IMR-90 (cell line): ENCODE measurements around the gene KATNIP. TPM values are rescaled to one million over a fixed set of nuclear protein-coding genes. Genes with fewer than 3 reads are reported as not detected.
A peak's percentile ranks its signal among the peaks of the same experiment; 100 is the strongest.

Experiments
- ATAC-seq: fragments of 200-7000 bp; cut with Tn5 transposase; 2 replicates; pipeline ENCODE4 v1.9.1; 2020; ENCODE audit warnings: low read depth, mild to moderate bottlenecking, moderate library complexity
- BruUV-seq: library from RNA; stranded (reverse); fragments of 400-500 nt; replicated peaks from 2 replicates; lab custom pipeline; 2021; lab: Mats Ljungman, UMichigan
- CTCF ChIA-PET: fragments of 300-600 bp; formaldehyde crosslinking; extraction: SDS; loops from one replicate; lab custom pipeline; 2021; ENCODE audit warnings: antibody characterized with exemption; lab: Yijun Ruan, JAX
- POLR2A ChIA-PET: fragments of 300-600 bp; sonication (Branson Sonifier 250); formaldehyde crosslinking; loops from one replicate; lab custom pipeline; 2022; ENCODE audit warnings: antibody characterized with exemption; ENCODE audit not compliant: unreplicated experiment; lab: Charles Lee
- DNase-seq: peaks from one replicate; pipeline ENCODE4 v3.0.0; 2013
- H2AFZ ChIP-seq: replicated peaks from 2 replicates; pipeline ENCODE3; 2013; ENCODE audit warnings: low read length, mild to moderate bottlenecking; ENCODE audit not compliant: poor library complexity
- H2AK5ac ChIP-seq: 2 replicates; pipeline ENCODE4 v1.6.1; 2013; ENCODE audit warnings: low read depth, low read length, inconsistent platforms
- H2AK9ac ChIP-seq: replicated peaks from 2 replicates; pipeline ENCODE3; 2013; ENCODE audit warnings: mild to moderate bottlenecking, low read depth, low read length, moderate library complexity; ENCODE audit not compliant: poor library complexity
- H2BK120ac ChIP-seq: 2 replicates; pipeline ENCODE4 v1.6.1; 2013; ENCODE audit warnings: low read depth, low read length, inconsistent platforms
- H2BK15ac ChIP-seq: 3 replicates; pipeline ENCODE4 v1.6.1; 2013; ENCODE audit warnings: low read depth, low read length, inconsistent platforms
- H2BK20ac ChIP-seq: 2 replicates; pipeline ENCODE4 v1.6.1; 2013; ENCODE audit warnings: low read depth, mild to moderate bottlenecking, inconsistent platforms, low read length, moderate library complexity
- H2BK5ac ChIP-seq: 2 replicates; pipeline ENCODE4 v1.6.1; 2013; ENCODE audit warnings: mild to moderate bottlenecking, low read depth, low read length, inconsistent platforms; ENCODE audit not compliant: poor library complexity, severe bottlenecking
- H3K14ac ChIP-seq: replicated peaks from 2 replicates; pipeline ENCODE4 v1.6.1; 2013; ENCODE audit warnings: low read depth, low read length, inconsistent platforms
- H3K18ac ChIP-seq: 2 replicates; pipeline ENCODE4 v1.6.1; 2013; ENCODE audit warnings: low read depth, low read length, control low read depth
- H3K23ac ChIP-seq: 2 replicates; pipeline ENCODE4 v1.6.1; 2013; ENCODE audit warnings: low read depth, low read length, inconsistent platforms
- H3K27ac ChIP-seq: 2 replicates; pipeline ENCODE4 v1.5.1; 2013; ENCODE audit warnings: mild to moderate bottlenecking, control low read depth, low read length; ENCODE audit not compliant: insufficient read depth
- H3K27me3 ChIP-seq: 2 replicates; pipeline ENCODE4 v1.6.1; 2013; ENCODE audit warnings: low read length; ENCODE audit not compliant: control insufficient read depth, insufficient read depth
- H3K36me3 ChIP-seq: 2 replicates; pipeline ENCODE4 v1.6.1; 2013; ENCODE audit warnings: low read length, mixed read lengths; ENCODE audit not compliant: control insufficient read depth, insufficient read depth
- H3K4ac ChIP-seq: 2 replicates; pipeline ENCODE4 v1.6.1; 2013; ENCODE audit warnings: low read depth, low read length, inconsistent platforms
- H3K4me1 ChIP-seq: 2 replicates; pipeline ENCODE4 v1.6.1; 2013; ENCODE audit warnings: low read length, mixed read lengths; ENCODE audit not compliant: control insufficient read depth, insufficient read depth
- H3K4me2 ChIP-seq: 2 replicates; pipeline ENCODE4 v1.6.1; 2013; ENCODE audit warnings: low read depth, mild to moderate bottlenecking, control low read depth, low read length, moderate library complexity
- H3K4me3 ChIP-seq: 2 replicates; pipeline ENCODE4 v1.5.1; 2013; ENCODE audit warnings: low read depth, mild to moderate bottlenecking, control low read depth, low read length, moderate library complexity; ENCODE audit not compliant: insufficient read depth
- H3K56ac ChIP-seq: 2 replicates; pipeline ENCODE4 v1.6.1; 2013; ENCODE audit warnings: low read length, inconsistent platforms; ENCODE audit not compliant: insufficient read depth; ENCODE audit errors: extremely low read depth
- H3K79me1 ChIP-seq, 2 experiments: 2 replicates each; pipeline ENCODE4 v1.6.1; 2013; ENCODE audit warnings: low read length in 2 of 2, inconsistent platforms in 1 of 2, low read depth in 1 of 2
- H3K9ac ChIP-seq: 2 replicates; pipeline ENCODE4 v1.6.1; 2013; ENCODE audit warnings: low read depth, low read length, control low read depth
- H3K9me1 ChIP-seq: 2 replicates; pipeline ENCODE4 v1.6.1; 2013; ENCODE audit warnings: low read length, inconsistent platforms; ENCODE audit not compliant: insufficient read depth
- H3K9me3 ChIP-seq: 2 replicates; pipeline ENCODE4 v1.6.1; 2013; ENCODE audit warnings: low read length; ENCODE audit not compliant: control insufficient read depth, insufficient read depth
- H4K20me1 ChIP-seq: 2 replicates; pipeline ENCODE4 v1.6.1; 2013; ENCODE audit warnings: low read length, inconsistent platforms; ENCODE audit not compliant: insufficient read depth
- H4K5ac ChIP-seq: 2 replicates; pipeline ENCODE4 v1.6.1; 2013; ENCODE audit warnings: mild to moderate bottlenecking, low read depth, low read length, control low read depth
- H4K8ac ChIP-seq, 2 experiments: 2 replicates each; pipeline ENCODE4 v1.6.1; 2013; ENCODE audit warnings: low read depth in 2 of 2, low read length in 2 of 2, control low read depth in 1 of 2, inconsistent platforms in 1 of 2
- H4K91ac ChIP-seq: 2 replicates; pipeline ENCODE4 v1.6.1; 2013; ENCODE audit warnings: low read depth, low read length, inconsistent platforms; ENCODE audit not compliant: insufficient read depth
- BHLHE40 ChIP-seq: fragments of 150-350 bp; IDR thresholded peaks from 2 replicates; pipeline ENCODE4 v1.6.1; 2016; ENCODE audit warnings: mild to moderate bottlenecking, low read depth, low read length
- CEBPB ChIP-seq: IDR thresholded peaks from 2 replicates; pipeline ENCODE4 v1.6.1; 2012; ENCODE audit warnings: low read depth, low read length, improper control_type of control experiment
- CHD1 ChIP-seq: IDR thresholded peaks from 2 replicates; pipeline ENCODE4 v1.6.1; 2012; ENCODE audit warnings: low read depth, low read length, improper control_type of control experiment
- CTCF ChIP-seq: conservative IDR thresholded peaks from 2 replicates; pipeline ENCODE4 v1.5.1; 2012; ENCODE audit warnings: mild to moderate bottlenecking, low read depth, low read length, improper control_type of control experiment
- ELK1 ChIP-seq: fragments of 150-350 bp; IDR thresholded peaks from 2 replicates; pipeline ENCODE4 v1.6.1; 2016; ENCODE audit warnings: low read depth, mild to moderate bottlenecking, low read length, moderate library complexity, borderline replicate concordance
- FOS ChIP-seq: fragments of 150-350 bp; IDR thresholded peaks from 2 replicates; pipeline ENCODE4 v1.6.1; 2016; ENCODE audit warnings: low read depth, low read length
- MAFK ChIP-seq: IDR thresholded peaks from 2 replicates; pipeline ENCODE4 v1.6.1; 2012; ENCODE audit warnings: low read depth, low read length, improper control_type of control experiment
- MAZ ChIP-seq: IDR thresholded peaks from 2 replicates; pipeline ENCODE4 v1.6.1; 2012; ENCODE audit warnings: low read depth, mild to moderate bottlenecking, low read length, improper control_type of control experiment, moderate library complexity, borderline replicate concordance
- MXI1 ChIP-seq: IDR thresholded peaks from 2 replicates; pipeline ENCODE4 v1.6.1; 2012; ENCODE audit warnings: low read depth, mild to moderate bottlenecking, low read length, moderate library complexity, borderline replicate concordance
- NFE2L2 ChIP-seq: fragments of 150-350 bp; IDR thresholded peaks from 2 replicates; pipeline ENCODE4 v1.6.1; 2016; ENCODE audit warnings: low read depth, mild to moderate bottlenecking, low read length
- RAD21 ChIP-seq: IDR thresholded peaks from 2 replicates; pipeline ENCODE4 v1.6.1; 2012; ENCODE audit warnings: low read length, improper control_type of control experiment
- RCOR1 ChIP-seq: IDR thresholded peaks from 2 replicates; pipeline ENCODE4 v1.6.1; 2012; ENCODE audit warnings: mild to moderate bottlenecking, low read length, improper control_type of control experiment; ENCODE audit not compliant: insufficient replicate concordance
- RFX5 ChIP-seq: IDR thresholded peaks from 2 replicates; pipeline ENCODE4 v1.8.0; 2012; ENCODE audit warnings: low read depth, mild to moderate bottlenecking, low read length, moderate library complexity
- SMC3 ChIP-seq: fragments of 150-350 bp; IDR thresholded peaks from 2 replicates; pipeline ENCODE4 v1.6.1; 2016; ENCODE audit warnings: low read depth, mild to moderate bottlenecking, antibody characterized with exemption, low read length, moderate library complexity
- USF2 ChIP-seq: fragments of 150-350 bp; IDR thresholded peaks from 2 replicates; pipeline ENCODE4 v1.6.1; 2017; ENCODE audit warnings: mild to moderate bottlenecking, antibody characterized with exemption, low read length, low read depth
- WGBS, 2 experiments: methylation state at CpG; one replicate each; pipeline versions ENCODE4 v1.1.5 to v1.1.7; 2013; ENCODE audit warnings: missing lambda C conversion rate in 2 of 2; ENCODE audit not compliant: insufficient read length in 1 of 2; ENCODE audit errors: extremely low coverage in 2 of 2; 5-methylcytosine and 5-hydroxymethylcytosine counted together
- dilution Hi-C: fragments of 300-500 bp; cut with HindIII; formaldehyde crosslinking; loops from one replicate; pipeline ENCODE4 v1.14.3; 2018; ENCODE audit warnings: low sequenced_read_pairs; ENCODE audit not compliant: unreplicated experiment
- in situ Hi-C: fragments of 300-500 bp; cut with MboI; formaldehyde crosslinking; loops from 3 replicates; pipeline ENCODE4 v1.14.3; 2019; ENCODE audit warnings: low sequenced_read_pairs, inconsistent platforms, mixed read lengths
- intact Hi-C: fragments of 100-400 bp; cut with micrococcal nuclease; formaldehyde crosslinking; loops from 2 replicates; pipeline ENCODE4 v1.10.0; 2022
- polyA plus RNA-seq, 3 experiments: library from polyadenylated mRNA; depleted of rRNA; stranded (reverse); fragments of >200 nt; gene quantifications; 2 replicates each; pipeline ENCODE4 v1.2.3, GENCODE V29; 2012; ENCODE audit warnings: low replicate concordance in 1 of 3
- total RNA-seq: library from RNA; depleted of rRNA; stranded (reverse); fragments of >200 nt; gene quantifications from 2 replicates; pipeline ENCODE4 v1.2.3, GENCODE V29; 2012

The KATNIP gene
- total and polyA plus RNA-seq, 2 of the 4 experiments (the other 2 are of a cell fraction), result 16.7 to 18.6 TPM

- H2BK20ac ChIP-seq, result no peak overlapping the region
- no peak overlapping the region for H2AFZ ChIP-seq
- 82% methylated on average over 5 of the region's 6 CpGs; no CpG with 5 or more reads in 1 of the 2 experiments for WGBS, 2 experiments
- no peak overlapping the region for H3K4ac ChIP-seq
- no peaks in the 10 kb centered on the region for H3K79me1 ChIP-seq
- H3K4me2 ChIP-seq, result no peak overlapping the region
- H3K36me3 ChIP-seq, result peaks cover 6% of the 10 kb centered on the region
- no peak overlapping the region for H3K14ac ChIP-seq
- ChIA-PET POLR2A (no interaction called here), CTCF (no interaction called here)
- no peaks in the 10 kb centered on the region for H3K9me3 ChIP-seq
- no peak overlapping the region for H2AK5ac ChIP-seq
- H3K4me1 ChIP-seq, result peaks cover 5% of the 10 kb centered on the region; the same call in 1 of the 2 replicates
- peak; percentile 18; the same call in 1 of the 2 replicates for ATAC-seq
- peaks cover 11% of the 10 kb centered on the region; the same call in 1 of the 2 replicates for H3K9me1 ChIP-seq
- no peak overlapping the region for H2BK120ac ChIP-seq
- H4K5ac ChIP-seq, result no peak overlapping the region
- H3K56ac ChIP-seq, result no peak overlapping the region
- H3K9ac ChIP-seq, result no peak overlapping the region
- dilution Hi-C loops (no loop called here), in situ Hi-C loops (no loop called here), intact Hi-C loops (no loop called here)
- H3K18ac ChIP-seq, result no peak overlapping the region
- H2BK15ac ChIP-seq, result no peak overlapping the region
- H4K91ac ChIP-seq, result no peak overlapping the region
- no peaks in the 10 kb centered on the region for H3K27me3 ChIP-seq
- H3K27ac ChIP-seq, result no peak overlapping the region
- no peak overlapping the region for H2BK5ac ChIP-seq
- H4K8ac ChIP-seq, result no peak overlapping the region
- H3K4me3 ChIP-seq, result no peak overlapping the region
- peak overlapping the region; percentile 2 for H2AK9ac ChIP-seq
- BruUV-seq, result no TSS peak
- peak; percentile 20 for DNase-seq
- H4K20me1 ChIP-seq, result no peaks in the 10 kb centered on the region
- H3K23ac ChIP-seq, result no peak overlapping the region
- TF ChIP-seq FOS (no peak), RFX5 (no peak), SMC3 (no peak), MAFK (no peak), MAZ (no peak), CHD1 (no peak), ELK1 (no peak), BHLHE40 (no peak), USF2 (no peak), CTCF (no peak), RCOR1 (no peak), NFE2L2 (no peak), MXI1 (no peak), RAD21 (no peak), CEBPB (no peak)
Measured at GRCh38 chr16:27595993-27596392, 46.0 kb downstream of the KATNIP start.
